Measurements from ENCODE around the gene DSC2.

DNA sequence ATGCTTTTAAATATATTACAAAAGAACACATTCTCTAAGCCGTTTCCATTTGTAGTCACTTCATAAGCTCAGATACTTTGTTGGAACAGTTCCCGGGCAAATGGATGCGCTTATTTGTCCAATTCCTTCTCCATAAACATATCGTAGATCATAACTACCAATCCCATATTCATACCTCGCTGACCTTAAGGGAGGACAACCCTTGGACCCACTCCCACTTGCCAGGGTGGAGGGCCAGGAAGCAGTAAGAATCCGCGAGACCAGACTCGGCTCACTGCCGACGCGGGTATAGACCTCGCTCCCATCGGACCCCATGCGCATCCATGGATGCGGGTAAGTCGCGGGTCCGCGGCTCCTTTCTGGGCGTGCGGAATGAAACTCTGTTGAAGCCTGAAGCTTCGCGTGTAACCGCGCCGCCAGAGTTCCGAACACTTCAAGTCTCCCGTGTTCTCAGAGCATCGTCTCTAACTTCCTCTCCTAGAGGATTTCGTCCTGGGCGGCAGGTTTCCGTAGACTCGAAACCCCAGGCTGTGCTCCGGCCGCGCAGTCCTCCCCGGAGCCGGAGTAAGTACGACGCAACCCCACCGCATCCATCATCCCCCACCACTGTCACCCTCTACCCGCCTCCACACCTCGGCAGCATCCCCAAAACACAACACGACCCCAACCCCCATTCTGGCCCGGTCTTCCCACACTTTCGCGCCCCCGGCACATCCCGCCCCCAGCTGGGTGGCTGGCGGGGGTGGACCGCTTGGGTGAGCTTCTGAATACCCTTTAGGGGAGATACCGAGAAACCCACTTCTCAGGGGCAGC is 60.7 kb downstream of the DSC2 start:
- TF ChIP-seq, protein P1, sequence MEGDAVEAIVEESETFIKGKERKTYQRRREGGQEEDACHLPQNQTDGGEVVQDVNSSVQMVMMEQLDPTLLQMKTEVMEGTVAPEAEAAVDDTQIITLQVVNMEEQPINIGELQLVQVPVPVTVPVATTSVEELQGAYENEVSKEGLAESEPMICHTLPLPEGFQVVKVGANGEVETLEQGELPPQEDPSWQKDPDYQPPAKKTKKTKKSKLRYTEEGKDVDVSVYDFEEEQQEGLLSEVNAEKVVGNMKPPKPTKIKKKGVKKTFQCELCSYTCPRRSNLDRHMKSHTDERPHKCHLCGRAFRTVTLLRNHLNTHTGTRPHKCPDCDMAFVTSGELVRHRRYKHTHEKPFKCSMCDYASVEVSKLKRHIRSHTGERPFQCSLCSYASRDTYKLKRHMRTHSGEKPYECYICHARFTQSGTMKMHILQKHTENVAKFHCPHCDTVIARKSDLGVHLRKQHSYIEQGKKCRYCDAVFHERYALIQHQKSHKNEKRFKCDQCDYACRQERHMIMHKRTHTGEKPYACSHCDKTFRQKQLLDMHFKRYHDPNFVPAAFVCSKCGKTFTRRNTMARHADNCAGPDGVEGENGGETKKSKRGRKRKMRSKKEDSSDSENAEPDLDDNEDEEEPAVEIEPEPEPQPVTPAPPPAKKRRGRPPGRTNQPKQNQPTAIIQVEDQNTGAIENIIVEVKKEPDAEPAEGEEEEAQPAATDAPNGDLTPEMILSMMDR (IDR thresholded peaks at IDR 0.05): no peak
- no peak for TF ChIP-seq POLR2A (IDR thresholded peaks at IDR 0.05)

Measured in uterus (tissue), 2 donors.